GM23248 (cell line): ENCODE measurements around the gene FUS.

Experiments
- EZH2 ChIP-seq: fragments of 200-600 bp; sonication (generic); IDR thresholded peaks from 2 replicates; pipeline ENCODE4 v1.6.1; 2018; ENCODE audit warnings: antibody characterized with exemption, mild to moderate bottlenecking; ENCODE audit not compliant: insufficient read depth, poor library complexity, severe bottlenecking
- EZH2phosphoT487 ChIP-seq: fragments of 200-600 bp; sonication (generic); IDR thresholded peaks from 2 replicates; pipeline ENCODE4 v1.6.1; 2018; ENCODE audit warnings: antibody characterized with exemption, moderate library complexity, mild to moderate bottlenecking, low read depth; ENCODE audit not compliant: insufficient read depth

- TF ChIP-seq EZH2, result no peak
- TF ChIP-seq EZH2phosphoT487, result no peak
Measured at GRCh38 chr16:31143011-31143693, 36.8 kb upstream of the FUS start.
